K562 (cell line): Measurements from ENCODE around the gene GNAZ. TPM values are rescaled to one million over a fixed set of nuclear protein-coding genes. Genes with fewer than 3 reads are reported as not detected.

Experiments
- ATAC-seq: fragments of 200-7000 bp; cut with Tn5 transposase; 3 replicates; pipeline ENCODE4 v1.9.1; 2020; ENCODE audit warnings: moderate library complexity
- BruUV-seq: library from RNA; stranded (reverse); fragments of 400-500 nt; replicated peaks from 2 replicates; lab custom pipeline; 2021; lab: Mats Ljungman, UMichigan
- CTCF ChIA-PET: fragments of 300-600 bp; formaldehyde crosslinking; extraction: SDS; loops from one replicate; lab custom pipeline; 2021; ENCODE audit warnings: low intra/inter-chr PET ratio; lab: Yijun Ruan, JAX
- POLR2A ChIA-PET: fragments of 300-600, 350-650 bp; sonication (Branson Sonifier 250); formaldehyde crosslinking; extraction: SDS; loops from one replicate; lab custom pipeline; 2021; ENCODE audit warnings: antibody characterized with exemption, inconsistent platforms; lab: Yijun Ruan, JAX
- DNase-seq, 4 experiments: peaks; one replicate each; pipeline versions ENCODE4 v3.0.0 to v3.0.0-alpha.2; 2011 to 2018; ENCODE audit warnings: low spot score in 3 of 4, mixed read lengths in 3 of 4; ENCODE audit errors: extremely low read depth in 1 of 4
- FAIRE-seq: peaks from 2 replicates; lab custom pipeline; 2011; peaks lifted over from hg19 to GRCh38; lab: Jason Lieb, UNC
- H2AFZ ChIP-seq: 2 replicates; pipeline ENCODE4 v1.6.0; 2011; ENCODE audit warnings: low read depth, low read length, control low read depth, inconsistent platforms
- H3K27ac ChIP-seq: fragments of 200-600 bp; 3 replicates; pipeline ENCODE4 v1.8.0; 2011; ENCODE audit warnings: low read depth, mild to moderate bottlenecking, control low read depth, inconsistent platforms, low read length, moderate library complexity, mixed read lengths; ENCODE audit errors: extremely low read depth
- H3K27me3 ChIP-seq, 2 experiments: fragments of 300-600 bp in 1 of 2; 2 replicates in 1 of 2; 3 replicates in 1 of 2; pipeline versions ENCODE4 v1.6.0 to v1.8.0; 2011; ENCODE audit warnings: inconsistent platforms in 2 of 2, low read length in 2 of 2, mild to moderate bottlenecking in 1 of 2, mixed read lengths in 1 of 2, moderate library complexity in 1 of 2; ENCODE audit not compliant: control insufficient read depth in 2 of 2, insufficient read depth in 2 of 2
- H3K36me3 ChIP-seq: fragments of 300-600 bp; 3 replicates; pipeline ENCODE4 v1.8.0; 2011; ENCODE audit warnings: mild to moderate bottlenecking, low read length, inconsistent platforms; ENCODE audit not compliant: control insufficient read depth, insufficient read depth
- H3K4me1 ChIP-seq, 2 experiments: fragments of 200-600 bp in 1 of 2; replicated peaks in 1 of 2; 2 replicates in 1 of 2; 3 replicates in 1 of 2; pipeline versions ENCODE4 v1.5.1 to v1.8.0; 2011; ENCODE audit warnings: inconsistent platforms in 2 of 2, low read length in 2 of 2, mild to moderate bottlenecking in 1 of 2, mixed read lengths in 1 of 2, moderate library complexity in 1 of 2; ENCODE audit not compliant: control insufficient read depth in 2 of 2, insufficient read depth in 2 of 2
- H3K4me2 ChIP-seq: 2 replicates; pipeline ENCODE4 v1.6.1; 2011; ENCODE audit warnings: low read length, control low read depth, inconsistent platforms, mixed read lengths; ENCODE audit not compliant: insufficient read depth
- H3K4me3 ChIP-seq: fragments of 200-600 bp; sonication (generic), shearing (Covaris generic); 2 replicates; pipeline ENCODE4 v1.5.1; 2016; ENCODE audit warnings: control low read depth, inconsistent platforms
- H3K79me2 ChIP-seq: fragments of 200-600 bp; 3 replicates; pipeline ENCODE4 v1.8.0; 2011; ENCODE audit warnings: low read length, inconsistent platforms; ENCODE audit not compliant: control insufficient read depth, insufficient read depth
- H3K9ac ChIP-seq, 2 experiments: 2 replicates each; pipeline versions ENCODE4 v1.6.0 to v1.6.1; 2011; ENCODE audit warnings: low read depth in 2 of 2, low read length in 2 of 2, control low read depth in 1 of 2, inconsistent platforms in 1 of 2, mild to moderate bottlenecking in 1 of 2, mixed read lengths in 1 of 2; ENCODE audit not compliant: insufficient read depth in 1 of 2
- H3K9me1 ChIP-seq: one replicate; pipeline ENCODE4 v1.6.0; 2011; ENCODE audit warnings: inconsistent platforms, mild to moderate bottlenecking, low read length, moderate library complexity; ENCODE audit not compliant: control insufficient read depth, insufficient read depth
- H3K9me3 ChIP-seq: replicated peaks from 2 replicates; pipeline ENCODE4 v1.5.1; 2011; ENCODE audit warnings: low read depth, low read length, inconsistent platforms; ENCODE audit not compliant: control insufficient read depth, insufficient read depth
- H4K20me1 ChIP-seq: replicated peaks from 2 replicates; pipeline ENCODE4 v1.6.1; 2011; ENCODE audit warnings: low read length, inconsistent platforms, mixed read lengths; ENCODE audit not compliant: control insufficient read depth, insufficient read depth
- HMGN3 ChIP-seq: IDR thresholded peaks from 2 replicates; pipeline ENCODE4 v1.6.1; 2011; ENCODE audit warnings: borderline replicate concordance, low read depth, mild to moderate bottlenecking, mixed read lengths, low read length; ENCODE audit not compliant: insufficient read length; ENCODE audit errors: extremely low read depth
- KDM2B ChIP-seq: fragments of 250-450 bp; sonication (Bioruptor Pico); IDR thresholded peaks from 2 replicates; pipeline ENCODE4 v1.8.0; 2021; ENCODE audit warnings: mild to moderate bottlenecking, moderate library complexity
- TCF7L2 ChIP-seq: fragments of 150-350 bp; IDR thresholded peaks from 2 replicates; pipeline ENCODE4 v1.6.1; 2016; ENCODE audit warnings: low read depth, mild to moderate bottlenecking, low read length, moderate library complexity
- WGBS: fragments of 100-300 bp; shearing (Covaris generic); methylation state at CpG from one replicate; pipeline ENCODE4 v1.1.6; 2016; ENCODE audit warnings: low coverage, mixed read lengths; ENCODE audit not compliant: insufficient coverage; ENCODE audit errors: missing lambda C conversion rate; 5-methylcytosine and 5-hydroxymethylcytosine counted together
- in situ Hi-C: fragments of 300-500 bp; cut with MboI; formaldehyde crosslinking; loops from 4 replicates; pipeline ENCODE4 v1.15.0; 2018; ENCODE audit warnings: inconsistent platforms, mixed read lengths
- intact Hi-C: fragments of 100-400 bp; cut with micrococcal nuclease; formaldehyde crosslinking; loops from 2 replicates; pipeline ENCODE4 v1.14.2; 2022
- polyA plus RNA-seq, 8 experiments: library from polyadenylated mRNA; depleted of rRNA in 4 of 8; stranded (reverse) in 5 of 8; unstranded in 3 of 8; fragments of >200 nt; fragmentation: Nextera tagmentation in 2 of 8; fragmentation: Illumina TruSeq in 1 of 8; extraction: Ambion mirVana in 2 of 8; extraction: Trizol in 1 of 8; gene quantifications; 2 replicates each; pipeline versions ENCODE4 v1.2.1 to v1.2.3, GENCODE V29; 2011 to 2014; ENCODE audit warnings: inconsistent platforms in 1 of 8, missing spikeins in 1 of 8
- total RNA-seq, 7 experiments: library from RNA; depleted of rRNA in 6 of 7; stranded (reverse); fragments of >200 nt in 6 of 7; fragmentation: Illumina TruSeq in 2 of 7; extraction: Trizol in 2 of 7; gene quantifications; 2 replicates each; pipeline versions ENCODE4 v1.2.1 to v1.2.3, GENCODE V29; 2011 to 2021; ENCODE audit warnings: low replicate concordance in 1 of 7
- TF ChIP-seq, protein P1 (sequence below): fragments of 450-650 bp; IDR thresholded peaks from 2 replicates; pipeline ENCODE4 v1.6.1; 2016; ENCODE audit warnings: mild to moderate bottlenecking, moderate library complexity
- TF ChIP-seq, protein P2 (sequence below): conservative IDR thresholded peaks from 2 replicates; pipeline ENCODE4 v1.6.1; 2011; ENCODE audit warnings: low read depth, mild to moderate bottlenecking, low read length; ENCODE audit not compliant: control insufficient read depth
- TF ChIP-seq, protein P3 (sequence below): fragments of 250-450 bp; sonication (Bioruptor Pico); IDR thresholded peaks from 2 replicates; pipeline ENCODE4 v1.8.0; 2021; ENCODE audit warnings: borderline replicate concordance, mild to moderate bottlenecking, moderate library complexity; ENCODE audit not compliant: poor library complexity, severe bottlenecking

GNAZ gene
- total and polyA plus RNA-seq, 9 of the 15 experiments (the other 6 are each of a cell fraction or from before 2014, with no cell fraction given) = 0.04 to 0.22 (median 0.13) TPM; not detected in 3

DNA sequence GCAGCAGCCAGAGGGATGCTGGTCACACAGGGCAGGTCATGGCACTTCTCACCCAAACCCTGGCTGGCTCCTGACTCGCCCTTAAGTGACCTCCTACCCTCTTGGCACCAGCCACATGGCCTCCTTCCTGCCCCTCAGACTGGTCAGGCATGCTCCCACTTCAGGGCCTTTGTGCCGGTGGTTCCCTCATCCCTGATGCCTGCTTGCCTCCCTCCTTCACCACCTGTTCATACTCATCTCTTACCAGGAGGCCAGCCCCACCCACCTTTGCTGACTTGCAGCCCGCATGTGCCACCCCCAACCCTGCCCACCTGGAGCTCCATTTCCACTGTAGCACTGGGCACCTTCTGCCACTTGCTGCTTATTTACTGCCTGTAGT is 20.1 kb downstream of the GNAZ start:
- BruUV-seq = no TSS peak
- Histone ChIP-seq H3K4me1 (peaks cover 17 to 43% of the 10 kb centered on the region in 2 experiments; a peak in 4 of 5 replicates), H3K4me2 (no peak overlapping the region), H4K20me1 (peaks cover 91% of the 10 kb centered on the region), H3K9me3 (no peaks in the 10 kb centered on the region; the same call in 1 of the 2 replicates), H3K27ac (no peak overlapping the region), H3K9me1 (peaks cover 43% of the 10 kb centered on the region), H2AFZ (no peak overlapping the region), H3K9ac (peak overlapping the region in 1 of 2 experiments; percentile 3; a peak in 1 of 4 replicates), H3K27me3 (peaks cover 62 to 93% of the 10 kb centered on the region in 2 experiments; a peak in 4 of 5 replicates), H3K36me3 (no peaks in the 10 kb centered on the region), H3K4me3 (no peak overlapping the region), H3K79me2 (no peaks in the 10 kb centered on the region)
- CTCF ChIA-PET = no interaction called here
- ATAC-seq = no peak
- no peak for FAIRE-seq
- 1% methylated on average over 3 of the region's 3 CpGs for WGBS
- intact Hi-C loops = no loop called here
- in situ Hi-C loops = no loop called here
- peak in 3 of 4 experiments; percentile 54 to 55 (median 55) for DNase-seq
- POLR2A ChIA-PET = interaction anchor here (0.6 to 9.9 kb wide), 6 partner anchors 10 to 24 kb away, joined by 3 to 178 read pairs (median 12); partner anchors contain the start of gene GNAZ
- TF ChIP-seq, protein P1, sequence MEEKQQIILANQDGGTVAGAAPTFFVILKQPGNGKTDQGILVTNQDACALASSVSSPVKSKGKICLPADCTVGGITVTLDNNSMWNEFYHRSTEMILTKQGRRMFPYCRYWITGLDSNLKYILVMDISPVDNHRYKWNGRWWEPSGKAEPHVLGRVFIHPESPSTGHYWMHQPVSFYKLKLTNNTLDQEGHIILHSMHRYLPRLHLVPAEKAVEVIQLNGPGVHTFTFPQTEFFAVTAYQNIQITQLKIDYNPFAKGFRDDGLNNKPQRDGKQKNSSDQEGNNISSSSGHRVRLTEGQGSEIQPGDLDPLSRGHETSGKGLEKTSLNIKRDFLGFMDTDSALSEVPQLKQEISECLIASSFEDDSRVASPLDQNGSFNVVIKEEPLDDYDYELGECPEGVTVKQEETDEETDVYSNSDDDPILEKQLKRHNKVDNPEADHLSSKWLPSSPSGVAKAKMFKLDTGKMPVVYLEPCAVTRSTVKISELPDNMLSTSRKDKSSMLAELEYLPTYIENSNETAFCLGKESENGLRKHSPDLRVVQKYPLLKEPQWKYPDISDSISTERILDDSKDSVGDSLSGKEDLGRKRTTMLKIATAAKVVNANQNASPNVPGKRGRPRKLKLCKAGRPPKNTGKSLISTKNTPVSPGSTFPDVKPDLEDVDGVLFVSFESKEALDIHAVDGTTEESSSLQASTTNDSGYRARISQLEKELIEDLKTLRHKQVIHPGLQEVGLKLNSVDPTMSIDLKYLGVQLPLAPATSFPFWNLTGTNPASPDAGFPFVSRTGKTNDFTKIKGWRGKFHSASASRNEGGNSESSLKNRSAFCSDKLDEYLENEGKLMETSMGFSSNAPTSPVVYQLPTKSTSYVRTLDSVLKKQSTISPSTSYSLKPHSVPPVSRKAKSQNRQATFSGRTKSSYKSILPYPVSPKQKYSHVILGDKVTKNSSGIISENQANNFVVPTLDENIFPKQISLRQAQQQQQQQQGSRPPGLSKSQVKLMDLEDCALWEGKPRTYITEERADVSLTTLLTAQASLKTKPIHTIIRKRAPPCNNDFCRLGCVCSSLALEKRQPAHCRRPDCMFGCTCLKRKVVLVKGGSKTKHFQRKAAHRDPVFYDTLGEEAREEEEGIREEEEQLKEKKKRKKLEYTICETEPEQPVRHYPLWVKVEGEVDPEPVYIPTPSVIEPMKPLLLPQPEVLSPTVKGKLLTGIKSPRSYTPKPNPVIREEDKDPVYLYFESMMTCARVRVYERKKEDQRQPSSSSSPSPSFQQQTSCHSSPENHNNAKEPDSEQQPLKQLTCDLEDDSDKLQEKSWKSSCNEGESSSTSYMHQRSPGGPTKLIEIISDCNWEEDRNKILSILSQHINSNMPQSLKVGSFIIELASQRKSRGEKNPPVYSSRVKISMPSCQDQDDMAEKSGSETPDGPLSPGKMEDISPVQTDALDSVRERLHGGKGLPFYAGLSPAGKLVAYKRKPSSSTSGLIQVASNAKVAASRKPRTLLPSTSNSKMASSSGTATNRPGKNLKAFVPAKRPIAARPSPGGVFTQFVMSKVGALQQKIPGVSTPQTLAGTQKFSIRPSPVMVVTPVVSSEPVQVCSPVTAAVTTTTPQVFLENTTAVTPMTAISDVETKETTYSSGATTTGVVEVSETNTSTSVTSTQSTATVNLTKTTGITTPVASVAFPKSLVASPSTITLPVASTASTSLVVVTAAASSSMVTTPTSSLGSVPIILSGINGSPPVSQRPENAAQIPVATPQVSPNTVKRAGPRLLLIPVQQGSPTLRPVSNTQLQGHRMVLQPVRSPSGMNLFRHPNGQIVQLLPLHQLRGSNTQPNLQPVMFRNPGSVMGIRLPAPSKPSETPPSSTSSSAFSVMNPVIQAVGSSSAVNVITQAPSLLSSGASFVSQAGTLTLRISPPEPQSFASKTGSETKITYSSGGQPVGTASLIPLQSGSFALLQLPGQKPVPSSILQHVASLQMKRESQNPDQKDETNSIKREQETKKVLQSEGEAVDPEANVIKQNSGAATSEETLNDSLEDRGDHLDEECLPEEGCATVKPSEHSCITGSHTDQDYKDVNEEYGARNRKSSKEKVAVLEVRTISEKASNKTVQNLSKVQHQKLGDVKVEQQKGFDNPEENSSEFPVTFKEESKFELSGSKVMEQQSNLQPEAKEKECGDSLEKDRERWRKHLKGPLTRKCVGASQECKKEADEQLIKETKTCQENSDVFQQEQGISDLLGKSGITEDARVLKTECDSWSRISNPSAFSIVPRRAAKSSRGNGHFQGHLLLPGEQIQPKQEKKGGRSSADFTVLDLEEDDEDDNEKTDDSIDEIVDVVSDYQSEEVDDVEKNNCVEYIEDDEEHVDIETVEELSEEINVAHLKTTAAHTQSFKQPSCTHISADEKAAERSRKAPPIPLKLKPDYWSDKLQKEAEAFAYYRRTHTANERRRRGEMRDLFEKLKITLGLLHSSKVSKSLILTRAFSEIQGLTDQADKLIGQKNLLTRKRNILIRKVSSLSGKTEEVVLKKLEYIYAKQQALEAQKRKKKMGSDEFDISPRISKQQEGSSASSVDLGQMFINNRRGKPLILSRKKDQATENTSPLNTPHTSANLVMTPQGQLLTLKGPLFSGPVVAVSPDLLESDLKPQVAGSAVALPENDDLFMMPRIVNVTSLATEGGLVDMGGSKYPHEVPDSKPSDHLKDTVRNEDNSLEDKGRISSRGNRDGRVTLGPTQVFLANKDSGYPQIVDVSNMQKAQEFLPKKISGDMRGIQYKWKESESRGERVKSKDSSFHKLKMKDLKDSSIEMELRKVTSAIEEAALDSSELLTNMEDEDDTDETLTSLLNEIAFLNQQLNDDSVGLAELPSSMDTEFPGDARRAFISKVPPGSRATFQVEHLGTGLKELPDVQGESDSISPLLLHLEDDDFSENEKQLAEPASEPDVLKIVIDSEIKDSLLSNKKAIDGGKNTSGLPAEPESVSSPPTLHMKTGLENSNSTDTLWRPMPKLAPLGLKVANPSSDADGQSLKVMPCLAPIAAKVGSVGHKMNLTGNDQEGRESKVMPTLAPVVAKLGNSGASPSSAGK = no peak
- TF ChIP-seq, protein P2, sequence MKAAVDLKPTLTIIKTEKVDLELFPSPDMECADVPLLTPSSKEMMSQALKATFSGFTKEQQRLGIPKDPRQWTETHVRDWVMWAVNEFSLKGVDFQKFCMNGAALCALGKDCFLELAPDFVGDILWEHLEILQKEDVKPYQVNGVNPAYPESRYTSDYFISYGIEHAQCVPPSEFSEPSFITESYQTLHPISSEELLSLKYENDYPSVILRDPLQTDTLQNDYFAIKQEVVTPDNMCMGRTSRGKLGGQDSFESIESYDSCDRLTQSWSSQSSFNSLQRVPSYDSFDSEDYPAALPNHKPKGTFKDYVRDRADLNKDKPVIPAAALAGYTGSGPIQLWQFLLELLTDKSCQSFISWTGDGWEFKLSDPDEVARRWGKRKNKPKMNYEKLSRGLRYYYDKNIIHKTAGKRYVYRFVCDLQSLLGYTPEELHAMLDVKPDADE = peak; percentile 51; the same call in 1 of the 2 replicates
- TF ChIP-seq, protein P3, sequence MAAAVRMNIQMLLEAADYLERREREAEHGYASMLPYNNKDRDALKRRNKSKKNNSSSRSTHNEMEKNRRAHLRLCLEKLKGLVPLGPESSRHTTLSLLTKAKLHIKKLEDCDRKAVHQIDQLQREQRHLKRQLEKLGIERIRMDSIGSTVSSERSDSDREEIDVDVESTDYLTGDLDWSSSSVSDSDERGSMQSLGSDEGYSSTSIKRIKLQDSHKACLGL = peak; percentile 17
- TF ChIP-seq KDM2B (CRISPR knock-in tag) (0 out of 2 replicates have a peak, but pooled peaks have one; percentile 49), TCF7L2 (0 out of 2 replicates have a peak, but pooled peaks have one; percentile 9), HMGN3 (no peak)
